Measurements from ENCODE around the gene PAPLN.

PAPLN gene

GRCh38 chr14:73246387-73247150, 9.3 kb downstream of the PAPLN start:
- DNase-seq (ENCODE audit: low read depth), result no peak

GRCh38 chr14:73248108-73248868, 11.0 kb downstream of the PAPLN start:
- peak; percentile 23 for DNase-seq (ENCODE audit: low read depth)

- DNase-seq (ENCODE audit: low read depth), result no peak
Measured at GRCh38 chr14:73249108-73249507, 11.8 kb downstream of the PAPLN start.

GRCh38 chr14:73249564-73250316, 12.4 kb downstream of the PAPLN start:
- no peak for DNase-seq (ENCODE audit: low read depth)

DNA sequence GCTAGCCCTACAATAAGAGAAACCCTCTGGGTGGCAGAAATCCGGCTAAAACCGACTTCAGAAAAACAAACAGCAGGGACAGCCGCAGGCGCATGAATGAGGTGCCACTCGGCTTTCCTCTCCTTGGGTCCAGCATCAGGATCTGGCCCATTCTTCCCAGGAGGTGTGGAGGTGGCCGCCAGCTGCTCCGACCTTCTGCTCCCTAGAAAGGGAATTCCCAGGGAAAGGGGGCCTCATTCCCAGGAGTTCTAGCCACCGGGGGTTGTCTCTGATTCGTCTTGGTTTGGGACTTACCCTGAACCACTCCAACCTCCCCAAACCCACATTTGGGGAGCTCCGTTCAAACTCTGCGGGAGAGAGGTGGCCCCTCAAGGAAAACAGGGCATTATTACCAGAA, 13.0 kb downstream of the PAPLN start:
- no peak for DNase-seq (ENCODE audit: low read depth)

GRCh38 chr14:73250781-73251500, 13.6 kb downstream of the PAPLN start:
- DNase-seq (ENCODE audit: low read depth), result no peak

DNA sequence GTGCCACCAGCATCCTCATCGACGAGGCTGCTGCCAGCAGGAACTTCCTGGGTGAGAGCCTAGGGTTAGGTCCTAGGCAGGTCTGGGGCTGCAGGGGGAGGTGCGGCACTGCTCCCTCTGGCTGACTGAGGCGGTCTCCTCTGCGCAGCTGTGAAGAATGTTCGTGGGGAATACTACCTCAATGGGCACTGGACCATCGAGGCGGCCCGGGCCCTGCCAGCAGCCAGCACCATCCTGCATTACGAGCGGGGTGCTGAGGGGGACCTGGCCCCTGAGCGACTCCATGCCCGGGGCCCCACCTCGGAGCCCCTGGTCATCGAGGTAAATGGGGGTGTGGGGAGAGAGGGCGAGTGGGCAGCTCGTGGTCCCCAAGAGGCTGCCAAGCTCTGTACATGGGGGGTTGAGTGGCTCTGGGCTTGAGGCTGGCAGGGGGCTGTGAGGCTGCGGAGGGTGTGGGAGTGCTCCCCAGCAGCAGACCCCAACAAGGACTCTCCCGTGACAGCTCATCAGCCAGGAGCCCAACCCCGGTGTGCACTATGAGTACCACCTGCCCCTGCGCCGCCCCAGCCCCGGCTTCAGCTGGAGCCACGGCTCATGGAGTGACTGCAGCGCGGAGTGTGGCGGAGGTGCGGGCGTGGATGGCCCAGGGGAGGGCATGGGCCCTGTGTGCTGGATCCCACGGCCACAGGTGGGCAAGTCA, 14.4 kb downstream of the PAPLN start:
- DNase-seq (ENCODE audit: low read depth), result no peak

DNA sequence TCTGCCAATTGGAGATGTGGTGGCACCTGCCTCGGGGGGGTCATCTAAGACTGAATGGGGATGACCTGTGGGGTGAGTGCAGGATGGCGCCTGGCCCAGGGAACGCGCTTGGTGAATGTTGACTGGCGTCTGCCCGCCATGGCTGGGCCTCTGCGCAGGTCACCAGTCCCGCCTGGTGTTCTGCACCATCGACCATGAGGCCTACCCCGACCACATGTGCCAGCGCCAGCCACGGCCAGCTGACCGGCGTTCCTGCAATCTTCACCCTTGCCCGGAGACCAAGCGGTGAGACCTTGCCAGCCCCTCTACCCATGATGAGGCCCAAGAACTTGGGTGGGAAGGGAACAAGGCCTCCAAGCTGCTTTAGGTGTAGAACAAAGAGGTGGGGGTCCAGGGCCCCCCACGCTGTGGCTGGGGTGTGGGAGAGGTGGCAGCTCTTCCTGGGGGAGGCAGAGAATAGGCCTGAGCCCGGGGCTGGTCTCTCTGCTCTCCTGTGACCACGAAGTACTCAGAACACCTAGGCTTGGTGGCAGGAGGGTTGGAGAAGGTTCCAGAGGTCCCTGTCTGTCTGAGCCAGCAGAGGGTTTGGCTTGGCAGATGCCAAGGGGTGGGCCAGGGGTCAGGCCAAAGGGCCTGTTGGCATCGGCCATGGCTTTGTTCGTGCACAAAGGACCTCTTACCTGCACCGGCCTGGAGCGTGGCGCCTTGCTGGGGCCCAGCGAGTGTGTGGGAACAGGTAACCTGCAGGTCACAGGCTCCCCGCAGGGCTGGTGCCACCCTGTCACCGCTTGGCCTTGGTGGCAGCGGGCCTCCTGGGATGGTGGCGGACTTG, 15.4 kb downstream of the PAPLN start:
- DNase-seq (ENCODE audit: low read depth), result no peak

DNA sequence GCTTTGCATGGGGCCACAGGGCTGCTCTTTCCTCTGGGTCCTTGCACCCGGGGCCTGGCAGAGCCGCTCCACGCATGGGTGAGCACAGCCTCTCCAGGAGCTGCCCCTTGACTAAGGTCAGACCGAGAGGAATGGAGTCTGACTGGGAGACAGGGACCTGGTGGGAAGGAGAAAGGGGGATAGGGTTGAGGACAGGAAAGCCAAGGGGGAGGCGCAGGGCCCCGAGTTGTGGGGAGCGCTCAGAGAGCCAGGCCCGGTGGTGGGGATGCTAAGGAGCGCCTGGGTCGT, 16.0 kb downstream of the PAPLN start:
- DNase-seq (ENCODE audit: low read depth), result no peak

DNA sequence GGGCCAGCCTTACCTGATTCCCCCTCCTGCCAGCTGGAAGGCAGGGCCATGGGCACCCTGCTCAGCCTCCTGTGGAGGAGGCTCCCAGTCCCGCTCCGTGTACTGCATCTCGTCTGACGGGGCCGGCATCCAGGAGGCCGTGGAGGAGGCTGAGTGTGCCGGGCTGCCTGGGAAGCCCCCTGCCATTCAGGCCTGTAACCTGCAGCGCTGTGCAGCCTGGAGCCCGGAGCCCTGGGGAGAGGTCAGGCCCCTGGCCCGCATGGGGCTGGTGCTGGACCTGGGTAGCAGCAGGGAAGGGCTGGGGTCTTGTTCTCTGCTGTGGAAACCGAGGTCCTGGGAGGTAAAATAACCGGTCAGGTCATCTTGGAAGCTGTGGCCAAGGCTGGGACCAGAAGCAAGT, 16.4 kb downstream of the PAPLN start:
- DNase-seq (ENCODE audit: low read depth), result no peak

- no peak for DNase-seq (ENCODE audit: low read depth)
Measured at GRCh38 chr14:73254247-73255004, 17.1 kb downstream of the PAPLN start.

- DNase-seq (ENCODE audit: low read depth), result no peak
Measured at GRCh38 chr14:73255005-73255400, 17.7 kb downstream of the PAPLN start.

GRCh38 chr14:73255693-73256225, 18.5 kb downstream of the PAPLN start:
- no peak for DNase-seq (ENCODE audit: low read depth)

GRCh38 chr14:73258076-73258475, 20.8 kb downstream of the PAPLN start:
- DNase-seq (ENCODE audit: low read depth), result no peak

- no peak for DNase-seq (ENCODE audit: low read depth)
Measured at GRCh38 chr14:73258845-73259611, 21.7 kb downstream of the PAPLN start.

GRCh38 chr14:73259837-73260236, 22.5 kb downstream of the PAPLN start:
- DNase-seq (ENCODE audit: low read depth), result no peak

DNA sequence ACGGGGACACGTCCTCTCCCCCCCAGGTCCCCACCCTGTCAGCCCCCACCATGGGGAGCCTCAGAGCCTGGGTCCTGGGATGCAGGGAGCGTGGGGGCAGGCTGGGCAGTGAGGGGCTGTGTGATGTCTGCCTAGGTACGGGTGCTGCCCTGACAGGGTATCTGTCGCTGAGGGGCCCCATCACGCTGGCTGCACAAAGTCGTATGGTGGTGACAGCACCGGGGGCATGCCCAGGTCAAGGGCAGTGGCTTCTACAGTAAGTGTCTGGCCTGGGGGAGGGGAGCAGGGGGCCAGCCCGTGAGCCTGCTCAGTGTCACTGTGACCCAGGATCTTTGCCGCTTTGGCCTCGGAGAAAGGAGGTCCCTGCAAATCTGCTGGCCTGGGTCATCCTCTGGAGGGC, 23.3 kb downstream of the PAPLN start:
- DNase-seq (ENCODE audit: low read depth), result no peak

DNA sequence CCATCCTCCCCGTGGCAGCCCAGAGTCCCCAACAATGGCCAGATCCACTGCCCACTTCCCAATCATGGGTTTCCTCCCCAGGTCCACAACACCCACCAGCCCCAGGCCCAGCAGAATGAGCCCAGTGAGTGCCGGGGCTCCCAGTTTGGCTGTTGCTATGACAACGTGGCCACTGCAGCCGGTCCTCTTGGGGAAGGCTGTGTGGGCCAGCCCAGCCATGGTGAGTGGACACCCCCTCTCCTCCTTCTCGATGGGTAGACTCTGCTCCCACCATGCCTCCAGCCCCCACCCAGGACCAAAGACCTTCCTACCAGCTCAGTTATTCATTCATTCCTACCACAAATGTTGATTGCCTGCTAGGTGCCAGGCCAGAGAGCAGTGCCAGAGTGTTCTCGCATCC, 23.8 kb downstream of the PAPLN start:
- no peak for DNase-seq (ENCODE audit: low read depth)

Measured in non-pigmented ciliary epithelial cell (primary cell).